BLaER1 treated with 17β-estradiol and CSF1 and Interleukin-3, amounts not matched to agents 10 nM and 100 nM (cell line): ENCODE data around the gene MYOT.
"Not testable (repeated sequence)": the region's sequence is repeated elsewhere in the genome, so short reads cannot be mapped to it uniquely, and the experiment has no call there.

Experiments used
- H3K27ac ChIP-seq, 11 experiments: shearing (Covaris generic); formaldehyde crosslinking; 2 replicates each; pipeline ENCODE4 v1.8.1; 2022
- H3K27me3 ChIP-seq, 11 experiments: shearing (Covaris generic); formaldehyde crosslinking; 2 replicates each; pipeline ENCODE4 v1.8.1; 2022
- H3K36me3 ChIP-seq, 11 experiments: shearing (Covaris generic); formaldehyde crosslinking; 2 replicates each; pipeline ENCODE4 v1.8.1; 2022
- H3K4me1 ChIP-seq, 10 experiments: shearing (Covaris generic); formaldehyde crosslinking; 2 replicates each; pipeline ENCODE4 v1.8.1; 2022
- H3K4me2 ChIP-seq, 11 experiments: shearing (Covaris generic); formaldehyde crosslinking; 2 replicates each; pipeline ENCODE4 v1.8.1; 2022
- H3K4me3 ChIP-seq, 10 experiments: shearing (Covaris generic); formaldehyde crosslinking; 2 replicates each; pipeline ENCODE4 v1.8.1; 2022
- H3K9ac ChIP-seq, 11 experiments: shearing (Covaris generic); formaldehyde crosslinking; 2 replicates each; pipeline ENCODE4 v1.8.1; 2022
- H3K9me3 ChIP-seq, 11 experiments: shearing (Covaris generic); formaldehyde crosslinking; replicated peaks in 1 of 11; 2 replicates each; pipeline ENCODE4 v1.8.1; 2022
- H4K20me1 ChIP-seq, 11 experiments: shearing (Covaris generic); formaldehyde crosslinking; 2 replicates each; pipeline ENCODE4 v1.8.1; 2022
- Cebpa-rat ChIP-seq, 11 experiments: shearing (Covaris generic); IDR thresholded peaks; 2 replicates each; pipeline ENCODE4 v1.8.1; 2022

Gene MYOT

GRCh38 chr5:137843676-137844299 is 23.9 kb upstream of the MYOT start:
- Histone ChIP-seq H3K4me3 (no peak overlapping the region), H3K36me3 (no peaks in the 10 kb centered on the region), H4K20me1 (no peaks in the 10 kb centered on the region), H3K9me3 (no peaks in the 10 kb centered on the region), H3K27me3 (no peaks in the 10 kb centered on the region), H3K4me1 (peaks cover 0 to 11% (median 3%) of the 10 kb centered on the region in 10 experiments; a peak in 8 of 20 replicates), H3K4me2 (no peak overlapping the region), H3K27ac (no peak overlapping the region), H3K9ac (no peak overlapping the region)
- no peak for TF ChIP-seq Cebpa-rat (IDR thresholded peaks at IDR 0.05)

DNA sequence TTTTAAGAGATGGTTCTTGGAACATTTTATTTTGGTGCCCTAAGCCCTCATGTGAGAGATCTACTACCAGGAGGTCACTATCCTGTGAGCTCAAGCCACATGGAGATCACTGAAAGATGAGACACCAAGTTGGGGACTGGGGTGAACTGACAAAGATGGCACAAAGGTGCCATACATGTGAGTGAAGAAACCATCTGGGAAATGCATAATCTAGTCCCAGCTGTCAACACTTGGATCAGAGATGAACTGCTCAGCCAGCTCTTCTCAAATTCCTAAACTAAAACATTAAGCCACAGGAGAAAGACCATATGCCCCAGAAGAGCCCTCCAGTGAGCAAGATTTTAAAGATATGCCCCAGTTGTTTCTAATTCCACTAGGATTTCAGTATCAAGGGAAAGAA is 22.2 kb upstream of the MYOT start:
- H3K27ac ChIP-seq, result no peak overlapping the region
- H3K27me3 ChIP-seq, result no peaks in the 10 kb centered on the region
- H3K36me3 ChIP-seq, result no peaks in the 10 kb centered on the region
- H4K20me1 ChIP-seq, result no peaks in the 10 kb centered on the region
- H3K4me2 ChIP-seq, result no peak overlapping the region
- no peak overlapping the region for H3K9ac ChIP-seq
- H3K4me3 ChIP-seq, result no peak overlapping the region
- peaks cover 0 to 11% (median 3%) of the 10 kb centered on the region in 10 experiments; a peak in 8 of 20 replicates for H3K4me1 ChIP-seq
- no peaks in the 10 kb centered on the region for H3K9me3 ChIP-seq
- no peak for TF ChIP-seq Cebpa-rat (IDR thresholded peaks at IDR 0.05)

DNA sequence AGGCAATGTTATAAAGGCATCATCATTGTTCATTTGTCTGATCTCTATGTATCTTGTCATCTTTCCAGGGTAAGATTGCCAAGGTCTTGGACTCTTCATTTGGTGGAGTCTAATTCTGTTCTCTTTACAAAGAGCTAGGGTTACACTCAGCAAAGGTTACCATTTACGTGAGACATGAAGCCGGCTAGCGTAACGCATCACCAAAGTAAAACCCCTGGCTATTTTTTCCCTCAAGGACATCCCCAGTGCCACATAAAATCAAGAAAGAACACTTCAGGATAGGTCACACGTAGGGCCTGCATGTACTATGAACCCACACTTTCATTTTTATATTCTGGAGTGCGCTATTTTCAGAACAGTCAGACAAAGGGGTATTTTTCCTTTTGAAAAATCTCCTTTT is 20.0 kb upstream of the MYOT start:
- TF ChIP-seq Cebpa-rat (IDR thresholded peaks at IDR 0.05), result no peak
- Histone ChIP-seq H3K36me3 (no peaks in the 10 kb centered on the region), H3K9ac (no peak overlapping the region), H4K20me1 (no peaks in the 10 kb centered on the region), H3K4me2 (no peak overlapping the region), H3K4me1 (peaks cover 0 to 5% (median 0%) of the 10 kb centered on the region in 10 experiments; a peak in 3 of 20 replicates), H3K4me3 (no peak overlapping the region), H3K27me3 (no peaks in the 10 kb centered on the region), H3K9me3 (peaks cover 0 to 5% (median under 1%) of the 10 kb centered on the region in 11 experiments; a peak in 6 of 22 replicates), H3K27ac (no peak overlapping the region)

DNA sequence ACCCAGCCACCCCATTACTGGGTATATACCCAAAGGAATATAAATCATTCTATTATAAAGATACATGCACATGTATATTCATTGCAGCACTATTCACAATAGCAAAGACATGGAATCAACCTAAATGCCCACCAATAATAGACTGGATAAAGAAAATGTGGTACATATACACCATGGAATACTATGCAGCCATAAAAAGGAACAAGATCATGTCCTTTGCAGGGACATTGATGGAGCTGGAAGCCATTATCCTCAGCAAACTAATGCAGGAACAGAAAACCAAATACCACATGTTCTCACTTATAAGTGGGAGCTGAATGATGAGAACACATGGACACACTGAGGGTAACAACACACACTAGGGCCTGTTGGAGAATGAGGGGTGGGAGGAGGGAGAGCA is 14.5 kb upstream of the MYOT start:
- not testable (repeated sequence) for H3K9ac ChIP-seq, H4K20me1 ChIP-seq, H3K27me3 ChIP-seq, H3K27ac ChIP-seq, H3K4me2 ChIP-seq, H3K36me3 ChIP-seq, H3K9me3 ChIP-seq, H3K4me3 ChIP-seq
- H3K4me1 ChIP-seq, result peaks cover 9 to 15% (median 11%) of the 10 kb centered on the region in 10 experiments

DNA sequence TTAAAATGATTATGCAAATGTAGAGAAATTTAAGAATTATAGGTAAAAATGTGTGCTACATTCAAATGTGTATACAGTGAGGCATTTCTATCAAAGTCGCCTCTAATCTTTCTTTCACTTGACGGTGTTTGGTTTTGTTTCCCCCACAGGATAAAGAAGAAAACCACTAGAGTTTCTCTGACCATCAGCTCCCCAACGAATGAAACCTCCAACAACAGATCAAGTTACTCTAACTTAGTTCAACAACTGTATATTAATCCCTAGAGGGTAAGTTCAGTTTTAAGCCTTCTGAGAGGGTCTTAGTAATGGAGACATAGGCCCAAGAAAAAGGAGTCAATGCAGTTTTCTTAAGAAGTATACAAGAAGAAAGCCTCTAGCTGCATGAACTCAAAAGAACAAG is 11.5 kb upstream of the MYOT start:
- TF ChIP-seq Cebpa-rat (IDR thresholded peaks at IDR 0.05), result no peak
- H3K27ac ChIP-seq, result no peak overlapping the region
- no peaks in the 10 kb centered on the region for H3K36me3 ChIP-seq
- H3K4me3 ChIP-seq, result no peak overlapping the region
- H4K20me1 ChIP-seq, result no peaks in the 10 kb centered on the region
- H3K27me3 ChIP-seq, result peaks cover 0 to 12% (median 0%) of the 10 kb centered on the region in 11 experiments; a peak in 2 of 22 replicates
- H3K4me2 ChIP-seq, result peak overlapping the region in 3 of 11 experiments; percentile 5 to 20 (median 14); a peak in 3 of 22 replicates
- H3K4me1 ChIP-seq, result peaks cover 10 to 24% (median 17%) of the 10 kb centered on the region in 10 experiments
- no peak overlapping the region for H3K9ac ChIP-seq
- peaks cover 0 to 8% (median 3%) of the 10 kb centered on the region in 11 experiments; a peak in 6 of 22 replicates for H3K9me3 ChIP-seq

- TF ChIP-seq Cebpa-rat (IDR thresholded peaks at IDR 0.05), result no peak
- H3K27ac ChIP-seq, result peak overlapping the region in 3 of 11 experiments; percentile 23 to 44 (median 41); a peak in 7 of 22 replicates
- no peaks in the 10 kb centered on the region for H4K20me1 ChIP-seq
- H3K36me3 ChIP-seq, result no peaks in the 10 kb centered on the region
- H3K4me3 ChIP-seq, result no peak overlapping the region
- H3K27me3 ChIP-seq, result peaks cover 0 to 12% (median 0%) of the 10 kb centered on the region in 11 experiments; a peak in 2 of 22 replicates
- H3K4me1 ChIP-seq, result peaks cover 10 to 24% (median 17%) of the 10 kb centered on the region in 10 experiments
- H3K4me2 ChIP-seq, result peak overlapping the region; percentile 28 to 76 (median 45); a peak in 18 of 22 replicates
- no peak overlapping the region; a peak in 1 of 22 replicates for H3K9ac ChIP-seq
- peaks cover 0 to 8% (median 3%) of the 10 kb centered on the region in 11 experiments; a peak in 6 of 22 replicates for H3K9me3 ChIP-seq
These were observed 10.5 kb upstream of the MYOT start for GRCh38 chr5:137856916-137857862.

DNA sequence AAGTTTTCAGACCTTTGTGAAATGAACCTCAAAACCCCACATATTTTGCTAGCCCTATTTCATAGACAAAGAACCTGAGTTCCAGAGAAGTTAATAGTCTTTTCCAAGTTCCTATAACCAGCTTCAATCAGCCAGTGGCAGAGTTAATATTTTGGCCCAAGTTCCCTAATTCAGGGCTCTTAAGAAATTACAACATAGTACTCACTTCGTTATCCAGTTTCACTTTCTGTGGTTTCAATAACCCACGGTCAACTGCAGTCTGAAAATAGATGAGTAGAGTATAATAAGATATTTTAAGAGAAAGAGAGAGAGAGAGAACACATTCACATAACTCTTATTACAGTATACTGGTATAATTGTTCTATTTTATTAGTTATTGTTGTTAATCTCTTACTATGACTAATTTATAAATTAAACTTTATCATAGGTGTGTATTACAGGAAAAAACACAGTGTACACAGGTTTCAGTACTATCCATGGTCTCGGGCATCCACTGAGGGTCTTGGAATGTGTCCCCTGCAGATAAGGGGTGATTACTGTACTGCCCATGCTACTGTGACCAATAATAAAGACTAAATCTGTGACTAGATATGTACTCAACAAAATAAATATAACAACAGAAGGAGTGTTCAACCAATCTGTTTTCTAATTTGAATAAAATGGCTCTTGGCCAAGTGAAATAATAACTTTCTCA is 9.3 kb upstream of the MYOT start:
- H3K9ac ChIP-seq, result peak overlapping the region in 1 of 11 experiments; percentile 19; a peak in 1 of 22 replicates
- H3K36me3 ChIP-seq, result no peaks in the 10 kb centered on the region
- peak overlapping the region; percentile 28 to 76 (median 45); a peak in 21 of 22 replicates for H3K4me2 ChIP-seq
- H3K4me1 ChIP-seq, result peaks cover 10 to 24% (median 17%) of the 10 kb centered on the region in 10 experiments
- no peaks in the 10 kb centered on the region for H4K20me1 ChIP-seq
- H3K27ac ChIP-seq, result peak overlapping the region in 5 of 11 experiments; percentile 13 to 62 (median 24); a peak in 8 of 22 replicates
- H3K27me3 ChIP-seq, result peaks cover 0 to 12% (median 0%) of the 10 kb centered on the region in 11 experiments; a peak in 2 of 22 replicates
- H3K4me3 ChIP-seq, result no peak overlapping the region
- no peak for TF ChIP-seq Cebpa-rat (IDR thresholded peaks at IDR 0.05)
- no peaks in the 10 kb centered on the region for H3K9me3 ChIP-seq

GRCh38 chr5:137858954-137859353 is 8.7 kb upstream of the MYOT start:
- H3K36me3 ChIP-seq, result no peaks in the 10 kb centered on the region
- peaks cover 0 to 12% (median 0%) of the 10 kb centered on the region in 11 experiments; a peak in 2 of 22 replicates for H3K27me3 ChIP-seq
- peak overlapping the region in 6 of 11 experiments; percentile 38 to 76 (median 64); a peak in 10 of 22 replicates for H3K4me2 ChIP-seq
- no peaks in the 10 kb centered on the region for H3K9me3 ChIP-seq
- H3K4me1 ChIP-seq, result peaks cover 10 to 24% (median 17%) of the 10 kb centered on the region in 10 experiments
- no peak for TF ChIP-seq Cebpa-rat (IDR thresholded peaks at IDR 0.05)
- no peak overlapping the region for H3K4me3 ChIP-seq
- H3K9ac ChIP-seq, result no peak overlapping the region
- H3K27ac ChIP-seq, result peak overlapping the region in 3 of 11 experiments; percentile 7 to 62 (median 61); a peak in 5 of 22 replicates
- no peaks in the 10 kb centered on the region for H4K20me1 ChIP-seq
